Mesendoderm (in vitro differentiated cells): Measurements from ENCODE around the gene COBL.
A peak's percentile ranks its signal among the peaks of the same experiment; 100 is the strongest.

ENCODE experiments used
- DNase-seq: peaks from one replicate; pipeline ENCODE4 v3.0.0; 2013
- H2AK5ac ChIP-seq: 2 replicates; pipeline ENCODE4 v1.6.1; 2013; ENCODE audit warnings: low read length, inconsistent platforms
- H2BK120ac ChIP-seq: 2 replicates; pipeline ENCODE4 v1.6.1; 2013; ENCODE audit warnings: low read depth, mild to moderate bottlenecking, low read length, moderate library complexity, mixed read lengths
- H2BK15ac ChIP-seq: replicated peaks from 2 replicates; pipeline ENCODE4 v1.6.1; 2013; ENCODE audit warnings: low read depth, mild to moderate bottlenecking, moderate library complexity
- H2BK5ac ChIP-seq: 2 replicates; pipeline ENCODE4 v1.6.1; 2013; ENCODE audit warnings: low read length, inconsistent platforms
- H3K18ac ChIP-seq: 2 replicates; pipeline ENCODE4 v1.6.1; 2013; ENCODE audit warnings: mild to moderate bottlenecking, low read length, mixed read lengths
- H3K23ac ChIP-seq: one replicate; pipeline ENCODE4 v1.6.1; 2013; ENCODE audit warnings: low read length
- H3K27ac ChIP-seq: 2 replicates; pipeline ENCODE4 v1.5.1; 2013; ENCODE audit warnings: low read depth, mild to moderate bottlenecking, inconsistent platforms, low read length, moderate library complexity
- H3K27me3 ChIP-seq: 2 replicates; pipeline ENCODE4 v1.6.1; 2013; ENCODE audit warnings: low read length, control low read depth, mild to moderate bottlenecking, inconsistent platforms; ENCODE audit not compliant: insufficient read depth, poor library complexity
- H3K36me3 ChIP-seq: 2 replicates; pipeline ENCODE4 v1.6.1; 2013; ENCODE audit warnings: low read length, inconsistent platforms; ENCODE audit not compliant: control insufficient read depth, insufficient read depth
- H3K4ac ChIP-seq: one replicate; pipeline ENCODE4 v1.6.1; 2013; ENCODE audit warnings: low read depth, mild to moderate bottlenecking, low read length, moderate library complexity
- H3K4me1 ChIP-seq: 2 replicates; pipeline ENCODE4 v1.6.1; 2013; ENCODE audit warnings: low read depth, low read length, inconsistent platforms; ENCODE audit not compliant: control insufficient read depth
- H3K4me2 ChIP-seq: 2 replicates; pipeline ENCODE4 v1.6.1; 2013; ENCODE audit warnings: low read length
- H3K4me3 ChIP-seq: 2 replicates; pipeline ENCODE4 v1.5.1; 2013; ENCODE audit warnings: mild to moderate bottlenecking, low read length
- H3K56ac ChIP-seq: one replicate; pipeline ENCODE4 v1.6.1; 2013; ENCODE audit warnings: low read length
- H3K79me1 ChIP-seq: 2 replicates; pipeline ENCODE4 v1.6.1; 2013; ENCODE audit warnings: low read length, inconsistent platforms
- H3K79me2 ChIP-seq: 2 replicates; pipeline ENCODE4 v1.6.1; 2013; ENCODE audit warnings: mild to moderate bottlenecking, low read length; ENCODE audit not compliant: control insufficient read depth, insufficient read depth
- H3K9ac ChIP-seq: 2 replicates; pipeline ENCODE4 v1.6.1; 2013; ENCODE audit warnings: low read length, inconsistent platforms
- H4K5ac ChIP-seq: one replicate; pipeline ENCODE4 v1.6.1; 2013; ENCODE audit warnings: low read length
- H4K8ac ChIP-seq: one replicate; pipeline ENCODE4 v1.6.1; 2013; ENCODE audit warnings: low read depth, mild to moderate bottlenecking, control low read depth, low read length, moderate library complexity
- WGBS: extraction: QIAGEN DNeasy Blood & Tissue Kit; methylation state at CpG from one replicate; pipeline ENCODE4 v1.1.7; 2013; ENCODE audit warnings: low lambda C conversion rate, missing lambda C conversion rate; ENCODE audit not compliant: insufficient coverage; ENCODE audit errors: extremely low coverage; 5-methylcytosine and 5-hydroxymethylcytosine counted together

COBL gene

GRCh38 chr7:51067258-51067657 is 249.4 kb downstream of the COBL start:
- no peak overlapping the region for H3K27ac ChIP-seq
- no peak overlapping the region for H3K18ac ChIP-seq
- H3K4me1 ChIP-seq, result peaks cover 3% of the 10 kb centered on the region
- no peak overlapping the region for H3K4ac ChIP-seq
- H2BK15ac ChIP-seq, result no peak overlapping the region
- no peak overlapping the region for H3K4me3 ChIP-seq
- H4K5ac ChIP-seq, result no peak overlapping the region
- H2BK120ac ChIP-seq, result no peak overlapping the region
- no peaks in the 10 kb centered on the region for H3K36me3 ChIP-seq
- no peak overlapping the region for H3K56ac ChIP-seq
- no peak overlapping the region for H3K23ac ChIP-seq
- H2BK5ac ChIP-seq, result no peak overlapping the region
- H3K4me2 ChIP-seq, result no peak overlapping the region
- no peaks in the 10 kb centered on the region for H3K79me2 ChIP-seq
- no peaks in the 10 kb centered on the region for H3K27me3 ChIP-seq
- DNase-seq, result no peak
- H3K9ac ChIP-seq, result no peak overlapping the region
- H4K8ac ChIP-seq, result no peak overlapping the region
- H3K79me1 ChIP-seq, result no peaks in the 10 kb centered on the region
- H2AK5ac ChIP-seq, result no peak overlapping the region

DNA sequence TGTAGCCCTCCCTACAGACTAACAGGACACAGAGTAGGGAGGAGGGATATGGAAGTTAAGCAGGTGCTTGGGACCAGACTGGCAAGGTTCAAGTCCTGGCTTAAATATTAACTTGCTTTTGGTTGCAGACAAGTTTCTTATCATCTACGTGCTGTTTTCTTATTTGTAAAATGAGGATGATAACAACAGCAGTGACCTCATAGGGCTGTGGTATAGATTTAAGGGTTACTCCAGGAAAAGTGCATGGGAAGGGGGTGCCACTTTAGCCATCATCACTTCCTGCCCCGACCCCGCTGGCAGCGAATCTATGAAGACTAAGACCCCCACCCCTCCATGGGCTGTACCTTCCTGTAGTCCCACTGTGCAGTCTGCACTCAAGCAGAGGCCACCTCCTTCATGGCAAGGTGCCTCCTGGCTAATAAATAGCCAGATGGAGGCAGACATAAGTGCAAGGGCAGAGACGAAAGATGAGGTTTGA is 250.2 kb downstream of the COBL start:
- Histone ChIP-seq H2BK120ac (no peak overlapping the region), H3K27ac (no peak overlapping the region), H3K4ac (no peak overlapping the region), H2AK5ac (no peak overlapping the region), H3K9ac (no peak overlapping the region), H4K8ac (no peak overlapping the region), H3K18ac (no peak overlapping the region), H3K36me3 (no peaks in the 10 kb centered on the region), H3K23ac (no peak overlapping the region), H3K79me2 (no peaks in the 10 kb centered on the region), H3K4me2 (no peak overlapping the region), H3K4me1 (peaks cover 3% of the 10 kb centered on the region), H3K56ac (no peak overlapping the region), H3K4me3 (no peak overlapping the region), H3K27me3 (no peaks in the 10 kb centered on the region), H4K5ac (no peak overlapping the region), H2BK15ac (no peak overlapping the region), H3K79me1 (no peaks in the 10 kb centered on the region), H2BK5ac (no peak overlapping the region)
- no peak for DNase-seq
- WGBS, result no CpG with 5 or more reads among the region's 5 CpGs

GRCh38 chr7:51065766-51066165 is 250.8 kb downstream of the COBL start:
- Histone ChIP-seq H3K79me2 (no peaks in the 10 kb centered on the region), H3K4me3 (no peak overlapping the region), H3K27me3 (no peaks in the 10 kb centered on the region), H2BK120ac (no peak overlapping the region), H2BK5ac (no peak overlapping the region), H4K5ac (no peak overlapping the region), H3K36me3 (no peaks in the 10 kb centered on the region), H3K4me1 (peaks cover under 1% of the 10 kb centered on the region), H4K8ac (no peak overlapping the region), H3K4me2 (no peak overlapping the region), H3K56ac (no peak overlapping the region), H3K9ac (no peak overlapping the region), H3K27ac (no peak overlapping the region), H2BK15ac (no peak overlapping the region), H3K23ac (no peak overlapping the region), H3K18ac (no peak overlapping the region), H3K79me1 (no peaks in the 10 kb centered on the region), H2AK5ac (no peak overlapping the region), H3K4ac (no peak overlapping the region)
- DNase-seq, result no peak
- no CpG with 5 or more reads among the region's 6 CpGs for WGBS

DNA sequence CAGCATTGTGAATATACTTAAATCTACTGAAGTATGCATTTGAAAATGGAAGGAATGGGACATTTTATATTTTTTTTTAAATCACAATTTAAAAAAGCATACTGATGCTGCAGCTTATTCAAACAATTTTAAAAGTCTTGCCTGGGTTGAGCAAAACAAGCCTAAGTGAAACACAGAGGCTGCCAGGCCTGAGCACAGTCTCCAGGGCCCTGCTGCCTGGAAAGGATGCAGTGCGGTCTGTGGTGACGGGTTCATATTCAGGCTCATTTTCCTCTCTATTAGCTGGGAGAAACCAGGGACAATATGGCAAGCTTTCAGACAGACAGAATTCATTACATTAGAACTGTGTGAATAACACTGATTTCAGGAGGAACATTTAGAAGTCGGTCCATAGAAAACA is 251.9 kb downstream of the COBL start:
- Histone ChIP-seq H3K23ac (no peak overlapping the region), H2BK120ac (no peak overlapping the region), H2BK15ac (no peak overlapping the region), H4K5ac (no peak overlapping the region), H3K36me3 (no peaks in the 10 kb centered on the region), H3K4me1 (no peaks in the 10 kb centered on the region), H3K27ac (no peak overlapping the region), H3K9ac (no peak overlapping the region), H3K4me2 (no peak overlapping the region), H2BK5ac (no peak overlapping the region), H3K56ac (no peak overlapping the region), H3K18ac (no peak overlapping the region), H3K4ac (no peak overlapping the region), H3K79me2 (no peaks in the 10 kb centered on the region), H3K27me3 (no peaks in the 10 kb centered on the region), H3K4me3 (no peak overlapping the region), H3K79me1 (no peaks in the 10 kb centered on the region), H4K8ac (no peak overlapping the region), H2AK5ac (no peak overlapping the region)
- WGBS, result no CpG with 5 or more reads among the region's 3 CpGs
- no peak for DNase-seq

DNA sequence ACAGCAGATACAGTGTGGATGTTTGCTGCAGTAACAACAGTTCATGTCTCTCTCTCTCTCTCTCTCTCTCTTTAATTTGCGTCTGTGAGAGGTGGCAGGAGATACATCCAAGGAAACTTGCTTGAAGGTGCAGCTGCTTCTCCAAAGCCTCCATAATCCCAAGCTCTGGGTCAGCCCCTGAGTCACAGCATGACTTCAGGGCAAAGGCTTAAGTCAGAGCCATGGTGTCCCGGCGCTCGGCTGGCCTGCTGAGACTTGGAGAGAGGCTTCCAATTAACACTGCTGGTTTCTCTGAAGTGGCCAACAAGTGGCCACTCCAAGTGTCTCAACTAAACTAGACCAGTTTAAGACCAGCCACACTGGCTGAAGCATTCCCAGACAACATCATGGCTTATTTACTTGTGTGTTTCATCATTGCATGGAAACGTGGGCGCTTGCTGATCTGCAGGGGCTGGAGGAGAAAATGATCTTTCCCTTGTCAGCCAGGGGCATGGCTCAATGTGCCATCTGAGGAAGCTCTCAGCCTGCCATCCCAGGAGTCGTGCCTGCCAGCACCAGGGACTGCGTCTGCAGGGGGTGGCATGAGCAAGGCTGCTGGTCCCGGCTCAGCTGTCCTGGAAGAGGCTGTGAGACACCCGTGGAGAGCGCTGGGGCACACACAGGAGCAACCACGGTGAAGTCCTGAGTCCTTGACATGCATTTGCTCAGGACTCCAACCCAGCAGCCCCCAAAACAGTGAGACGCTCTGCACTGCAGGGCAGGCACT is 254.2 kb downstream of the COBL start:
- WGBS, result no CpG with 5 or more reads among the region's 13 CpGs
- H3K4ac ChIP-seq, result no peak overlapping the region
- no peak overlapping the region for H3K4me3 ChIP-seq
- H3K79me2 ChIP-seq, result no peaks in the 10 kb centered on the region
- H4K5ac ChIP-seq, result no peak overlapping the region
- no peaks in the 10 kb centered on the region for H3K79me1 ChIP-seq
- no peaks in the 10 kb centered on the region for H3K4me1 ChIP-seq
- no peak overlapping the region for H2BK120ac ChIP-seq
- H3K27me3 ChIP-seq, result no peaks in the 10 kb centered on the region
- H3K23ac ChIP-seq, result no peak overlapping the region
- no peak overlapping the region for H3K27ac ChIP-seq
- no peak overlapping the region for H3K18ac ChIP-seq
- no peak overlapping the region for H4K8ac ChIP-seq
- no peak overlapping the region for H3K56ac ChIP-seq
- H2BK15ac ChIP-seq, result no peak overlapping the region
- DNase-seq, result peak; percentile 48
- H2AK5ac ChIP-seq, result no peak overlapping the region
- no peak overlapping the region for H3K4me2 ChIP-seq
- H3K9ac ChIP-seq, result no peak overlapping the region
- no peak overlapping the region for H2BK5ac ChIP-seq
- no peaks in the 10 kb centered on the region for H3K36me3 ChIP-seq

DNA sequence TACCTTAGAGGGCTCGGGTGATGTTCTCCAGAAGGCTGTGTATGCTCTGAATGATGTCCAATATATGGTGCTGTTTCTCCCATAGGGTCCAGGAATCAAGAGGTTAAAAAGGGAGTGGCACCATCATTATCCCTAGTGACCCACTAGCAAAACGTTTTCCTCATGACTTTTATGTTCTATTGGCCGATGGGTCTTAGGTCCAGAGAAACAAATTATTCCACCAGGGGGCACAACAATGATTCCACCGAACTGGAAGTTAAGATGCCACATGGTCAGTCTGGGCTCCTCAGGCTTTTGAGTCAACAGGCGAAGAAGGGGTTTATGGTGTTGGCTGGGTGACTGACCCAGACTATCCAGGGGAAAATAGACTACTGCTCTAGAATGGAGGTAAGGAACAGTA is 256.1 kb downstream of the COBL start:
- peak; percentile 50 for DNase-seq
- no CpG with 5 or more reads among the region's 5 CpGs for WGBS
- no peak overlapping the region for H3K27ac ChIP-seq

More for the DNA sequence above, 256.1 kb downstream of the COBL start:
- Histone ChIP-seq H3K4me3 (no peak overlapping the region), H3K36me3 (no peaks in the 10 kb centered on the region), H4K8ac (no peak overlapping the region), H3K18ac (no peak overlapping the region), H4K5ac (no peak overlapping the region), H2BK5ac (no peak overlapping the region), H3K79me2 (no peaks in the 10 kb centered on the region), H3K4ac (no peak overlapping the region), H2AK5ac (no peak overlapping the region), H3K23ac (no peak overlapping the region), H2BK120ac (no peak overlapping the region), H3K79me1 (no peaks in the 10 kb centered on the region), H3K4me2 (no peak overlapping the region), H3K27me3 (no peaks in the 10 kb centered on the region), H3K4me1 (no peaks in the 10 kb centered on the region), H3K56ac (no peak overlapping the region), H2BK15ac (no peak overlapping the region), H3K9ac (no peak overlapping the region)
